Activated B cell treated with CpG ODN at 0.5 μM for 24 hours (primary cell): ENCODE measurements around the gene SMCP. TPM values are rescaled to one million over a fixed set of nuclear protein-coding genes. Genes with fewer than 3 reads are reported as not detected.

Source experiments
- ATAC-seq: fragments of 200-7000 bp; cut with Tn5 transposase; one replicate; pipeline ENCODE4 v1.10.0; 2021; ENCODE audit warnings: low read depth, mild to moderate bottlenecking, moderate library complexity
- CTCF ChIA-PET: fragments of 350-600 bp; sonication (Branson Sonifier 250); formaldehyde crosslinking; loops from one replicate; lab custom pipeline; 2021; ENCODE audit warnings: antibody characterized with exemption; lab: Charles Lee
- POLR2A ChIA-PET: fragments of 350-600 bp; sonication (Branson Sonifier 250); formaldehyde crosslinking; loops from one replicate; lab custom pipeline; 2021; ENCODE audit warnings: antibody characterized with exemption; lab: Charles Lee
- DNase-seq: peaks from one replicate; pipeline ENCODE4 v3.0.0; 2022
- H3K27ac Mint-ChIP-seq: one replicate; pipeline ENCODE4 v1.8.0; 2020; ENCODE audit warnings: mixed read lengths
- H3K27me3 Mint-ChIP-seq: one replicate; pipeline ENCODE4 v1.8.0; 2021; ENCODE audit warnings: mixed read lengths
- H3K36me3 Mint-ChIP-seq: one replicate; pipeline ENCODE4 v1.8.0; 2021; ENCODE audit warnings: low read depth, mixed read lengths
- H3K4me1 Mint-ChIP-seq: one replicate; pipeline ENCODE4 v1.8.0; 2021; ENCODE audit warnings: mixed read lengths
- H3K4me3 Mint-ChIP-seq: one replicate; pipeline ENCODE4 v1.8.0; 2020; ENCODE audit warnings: mild to moderate bottlenecking, mixed read lengths
- H3K9me3 Mint-ChIP-seq: one replicate; pipeline ENCODE4 v1.8.0; 2020; ENCODE audit warnings: mixed read lengths
- CTCF ChIP-seq: fragments of 200-600 bp; IDR thresholded peaks from one replicate; pipeline ENCODE4 v1.8.0; 2022; ENCODE audit warnings: antibody characterized with exemption, mild to moderate bottlenecking
- intact Hi-C: fragments of 100-400 bp; cut with micrococcal nuclease; formaldehyde crosslinking; loops from one replicate; pipeline ENCODE4 v1.15.1; 2024
- total RNA-seq: library from RNA; stranded (reverse); gene quantifications from 2 replicates; pipeline ENCODE4 v1.2.3, GENCODE V29; 2022

Gene SMCP
- total RNA-seq, 1 donor from 2014 or later = not detected

GRCh38 chr1:152919071-152919470, 40.9 kb downstream of the SMCP start:
- ATAC-seq (no peak), DNase-seq (no peak)
- H3K9me3 Mint-ChIP-seq = peaks cover 5% of the 10 kb centered on the region
- intact Hi-C loops = no loop called here
- no peak for TF ChIP-seq CTCF
- CTCF ChIA-PET = no interaction called here
- H3K4me1 Mint-ChIP-seq = no peaks in the 10 kb centered on the region
- POLR2A ChIA-PET = no interaction called here
- H3K4me3 Mint-ChIP-seq = no peak overlapping the region
- H3K27me3 Mint-ChIP-seq = peaks cover 12% of the 10 kb centered on the region
- no peak overlapping the region for H3K27ac Mint-ChIP-seq
- no peaks in the 10 kb centered on the region for H3K36me3 Mint-ChIP-seq

- no peak for TF ChIP-seq CTCF
- Mint-ChIP-seq H3K27me3 (peaks cover 2% of the 10 kb centered on the region), H3K4me3 (no peak overlapping the region), H3K9me3 (no peaks in the 10 kb centered on the region), H3K27ac (no peak overlapping the region), H3K4me1 (no peaks in the 10 kb centered on the region), H3K36me3 (no peaks in the 10 kb centered on the region)
- intact Hi-C loops = no loop called here
- ChIA-PET POLR2A (no interaction called here), CTCF (no interaction called here)
- ATAC-seq (no peak), DNase-seq (no peak)
These were observed 46.1 kb downstream of the SMCP start for GRCh38 chr1:152924191-152924590.

- Mint-ChIP-seq H3K4me3 (no peak overlapping the region), H3K36me3 (no peaks in the 10 kb centered on the region), H3K4me1 (no peaks in the 10 kb centered on the region), H3K27me3 (peaks cover 2% of the 10 kb centered on the region), H3K27ac (no peak overlapping the region), H3K9me3 (no peaks in the 10 kb centered on the region)
- ATAC-seq = no peak
- no peak for DNase-seq
- CTCF ChIA-PET = interaction anchor here (1.0 kb wide), 1 partner anchor 48 kb away, joined by 3 read pairs; the partner anchor contains the start of gene SMCP
- no peak for TF ChIP-seq CTCF
- POLR2A ChIA-PET = no interaction called here
- intact Hi-C loops = no loop called here
These were observed 48.0 kb downstream of the SMCP start for GRCh38 chr1:152926091-152926490.

- Mint-ChIP-seq H3K36me3 (no peaks in the 10 kb centered on the region), H3K27ac (no peak overlapping the region)
- no peak for ATAC-seq
These were observed 50.5 kb downstream of the SMCP start for GRCh38 chr1:152928671-152929070.

GRCh38 chr1:152932170-152932811, 54.2 kb downstream of the SMCP start:
- no peak for TF ChIP-seq CTCF
- no peaks in the 10 kb centered on the region for H3K9me3 Mint-ChIP-seq
- DNase-seq (no peak), ATAC-seq (no peak)
- ChIA-PET CTCF (no interaction called here), POLR2A (no interaction called here)
- H3K36me3 Mint-ChIP-seq = no peaks in the 10 kb centered on the region
- H3K27ac Mint-ChIP-seq = no peak overlapping the region
- intact Hi-C loops = no loop called here
- no peaks in the 10 kb centered on the region for H3K4me1 Mint-ChIP-seq
- H3K4me3 Mint-ChIP-seq = no peak overlapping the region
- peaks cover 15% of the 10 kb centered on the region for H3K27me3 Mint-ChIP-seq

More at GRCh38 chr1:152928671-152929070, 50.5 kb downstream of the SMCP start:
- intact Hi-C loops = no loop called here
- peaks cover 11% of the 10 kb centered on the region for H3K27me3 Mint-ChIP-seq
- ChIA-PET CTCF (no interaction called here), POLR2A (no interaction called here)
- H3K4me1 Mint-ChIP-seq = no peaks in the 10 kb centered on the region
- no peak overlapping the region for H3K4me3 Mint-ChIP-seq
- H3K9me3 Mint-ChIP-seq = no peaks in the 10 kb centered on the region
- TF ChIP-seq CTCF = no peak
- DNase-seq = no peak
